HG02938 (cell line): ENCODE measurements around the gene MAP7.
"Not testable (repeated sequence)": the region's sequence is repeated elsewhere in the genome, so short reads cannot be mapped to it uniquely, and the experiment has no call there.

Experiments used
- ATAC-seq: cut with Tn5 transposase; IDR thresholded peaks from one replicate; pipeline ENCODE4 v1.9.1; 2021; ENCODE audit warnings: mild to moderate bottlenecking, moderate library complexity; ENCODE audit not compliant: unreplicated experiment

MAP7 gene

DNA sequence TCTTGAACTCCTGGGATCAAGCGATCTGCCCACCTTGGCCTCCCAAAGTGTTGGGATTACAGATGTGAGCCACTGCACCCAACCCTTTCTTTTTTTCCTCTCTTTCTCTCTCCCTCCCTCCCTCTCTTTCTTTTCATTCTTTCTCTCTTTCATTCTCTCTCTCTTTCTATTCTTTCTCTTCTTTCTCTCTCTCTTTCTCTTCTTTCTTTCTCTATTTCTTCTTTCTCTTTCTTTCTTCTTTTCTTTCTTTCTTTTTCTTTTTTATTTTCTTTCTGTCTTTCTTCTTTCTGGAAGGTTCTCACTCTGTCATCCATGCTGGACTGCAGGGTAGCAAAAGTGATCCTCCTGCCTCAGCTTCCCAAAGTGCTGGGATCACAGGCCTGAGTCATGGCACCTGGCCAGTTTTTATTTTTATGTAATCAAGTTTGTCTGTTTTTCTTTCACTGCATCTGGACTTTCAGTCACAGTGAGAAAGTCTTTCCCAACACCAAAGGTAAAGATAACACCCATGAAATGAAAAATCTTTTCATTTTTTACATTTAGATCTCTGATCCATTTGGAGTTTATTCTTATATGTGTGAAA lies 240.4 kb downstream of the MAP7 start:
- no peak for ATAC-seq

DNA sequence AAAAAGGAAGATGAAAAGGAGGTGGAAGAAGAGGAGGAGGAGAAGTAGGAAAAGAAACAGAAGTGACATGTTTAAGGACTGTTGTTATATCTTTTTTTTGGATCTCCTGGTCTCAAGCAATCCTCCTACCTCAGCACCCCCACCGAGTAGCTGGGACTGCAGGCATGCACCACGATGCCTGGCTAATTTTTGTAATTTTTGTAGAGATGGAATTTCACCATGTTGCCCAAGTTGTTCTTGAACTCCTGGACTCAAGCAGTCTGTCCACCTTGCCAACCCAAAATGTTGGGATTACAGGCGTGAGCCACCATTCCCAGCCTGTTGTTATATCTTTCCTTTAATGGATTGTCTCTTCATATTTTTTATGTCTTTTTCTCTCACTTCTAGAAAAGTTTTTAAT lies 241.1 kb downstream of the MAP7 start:
- no peak for ATAC-seq

DNA sequence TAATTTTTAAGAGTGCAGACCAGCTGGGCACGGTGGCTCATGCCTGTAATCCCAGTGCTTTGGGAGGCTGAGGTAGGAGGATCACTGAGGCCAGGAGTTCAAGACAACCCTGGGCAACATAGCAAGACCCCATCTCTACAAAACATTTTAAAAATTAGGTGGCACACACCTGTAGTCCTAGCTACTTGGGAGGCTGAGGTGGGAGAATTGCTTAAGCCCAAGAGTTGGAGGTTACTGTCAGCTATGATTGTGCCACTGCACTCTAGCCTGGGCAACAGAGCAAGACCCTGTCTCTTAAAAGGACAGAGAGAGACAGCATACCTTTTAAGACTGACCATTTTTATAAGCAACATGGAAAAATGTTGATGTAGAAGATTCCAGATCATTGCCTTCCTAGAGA lies 241.8 kb downstream of the MAP7 start:
- not testable (repeated sequence) for ATAC-seq

DNA sequence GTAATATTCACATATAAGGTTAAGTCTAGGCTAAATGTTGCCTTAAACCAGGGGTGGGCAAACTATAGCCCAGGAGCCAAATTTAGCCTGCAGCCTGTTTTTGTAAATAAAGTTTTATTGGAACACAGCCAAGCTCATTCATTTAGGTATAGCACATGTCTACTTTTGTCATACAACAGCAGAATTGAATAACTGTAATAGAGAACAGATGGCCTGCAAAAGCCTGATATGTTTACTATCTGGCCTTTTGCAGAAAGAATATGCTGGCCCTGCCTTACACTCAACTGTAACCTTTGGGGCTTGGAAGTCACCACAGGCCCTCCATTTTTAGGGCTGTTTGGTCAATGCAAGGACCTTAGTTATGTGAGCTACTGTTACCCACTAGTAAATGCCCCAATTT lies 242.9 kb downstream of the MAP7 start:
- no peak for ATAC-seq

DNA sequence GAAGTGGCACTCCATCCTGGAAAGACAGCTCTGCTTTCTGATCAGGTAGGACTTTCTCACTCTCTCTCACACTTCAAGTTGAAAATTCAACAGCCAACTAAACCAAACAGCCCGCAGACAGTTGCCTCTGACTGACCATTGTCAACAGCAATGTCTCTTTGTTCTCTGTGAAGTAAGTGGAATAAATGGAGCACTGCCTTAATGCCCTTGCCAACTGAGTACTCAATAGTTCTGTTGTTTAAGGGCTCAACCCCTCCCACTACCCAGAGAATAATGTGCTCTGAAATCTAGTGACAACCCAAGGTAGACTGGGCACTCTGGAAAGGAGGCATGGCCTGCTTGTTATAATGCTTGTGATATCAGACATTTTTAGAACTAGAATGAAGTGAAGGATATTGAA lies 243.8 kb downstream of the MAP7 start:
- no peak for ATAC-seq

DNA sequence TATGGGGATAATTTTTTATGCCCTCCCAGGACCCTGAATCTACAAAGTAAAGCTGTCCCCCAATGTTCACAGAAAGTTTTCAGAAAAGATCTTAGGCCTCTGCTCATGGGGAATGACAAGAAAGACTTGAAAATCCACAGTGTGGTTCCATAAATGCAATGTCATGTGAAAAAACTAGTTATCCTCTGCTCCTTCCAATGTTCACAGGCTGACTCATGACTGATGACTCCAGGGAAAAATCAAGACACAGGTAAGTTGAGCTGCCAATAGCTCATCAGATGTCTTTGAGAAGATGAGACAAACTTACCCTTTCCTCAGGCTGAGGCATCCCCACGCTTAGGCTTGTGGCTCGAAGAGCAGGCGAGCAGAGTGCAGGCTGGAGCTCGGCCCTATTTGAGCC lies 245.8 kb downstream of the MAP7 start:
- no peak for ATAC-seq

DNA sequence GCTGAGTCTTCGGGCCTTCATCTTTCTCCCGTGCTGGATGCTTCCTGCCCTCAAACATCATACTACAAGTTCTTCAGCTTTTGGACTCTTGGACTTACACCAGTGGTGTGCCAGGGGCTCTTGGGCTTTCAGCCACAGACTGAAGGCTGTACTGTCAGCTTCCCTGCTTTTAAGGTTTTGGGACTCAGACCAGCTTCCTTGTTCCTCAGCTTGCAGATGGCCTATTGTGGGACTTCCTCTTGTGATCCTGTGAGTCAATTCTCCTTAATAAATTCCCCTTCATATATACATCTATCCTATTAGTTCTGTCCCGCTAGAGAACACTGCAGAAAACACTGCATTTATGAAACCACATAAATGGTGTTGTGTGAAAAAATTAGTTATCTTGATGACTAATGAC lies 246.7 kb downstream of the MAP7 start:
- no peak for ATAC-seq

DNA sequence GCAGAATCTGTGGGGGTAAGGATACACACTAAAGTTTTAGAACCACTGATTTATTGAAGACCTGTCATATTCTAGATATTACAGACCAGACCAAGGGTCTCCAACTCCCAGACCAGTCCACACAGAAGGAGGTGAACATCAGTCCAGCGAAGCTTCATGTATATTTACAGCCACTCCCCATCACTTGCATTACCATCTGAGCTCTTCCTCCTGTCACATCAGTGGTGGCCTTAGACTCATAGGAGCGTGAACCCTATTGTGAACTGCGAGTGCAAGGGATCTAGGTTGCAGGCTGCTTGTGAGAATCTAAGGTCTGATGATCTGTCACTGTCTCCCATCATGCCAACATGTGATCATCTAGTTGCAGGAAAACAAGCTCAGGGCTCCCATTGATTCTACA lies 255.6 kb downstream of the MAP7 start:
- no peak for ATAC-seq
